CD4-positive, alpha-beta T cell treated with Interleukin-15 for 4 hours (primary cell): ENCODE data around the gene ADGRG6.

Source experiments
- DNase-seq: peaks from one replicate; pipeline ENCODE4 v3.0.0-alpha.2; 2020; ENCODE audit warnings: low spot score

ADGRG6 gene

GRCh38 chr6:142322066-142322465 lies 20.3 kb downstream of the ADGRG6 start:
- no peak for DNase-seq

GRCh38 chr6:142322504-142323198 lies 20.8 kb downstream of the ADGRG6 start:
- DNase-seq, result no peak

- DNase-seq, result no peak
Measured at GRCh38 chr6:142323377-142323776, 21.6 kb downstream of the ADGRG6 start.

GRCh38 chr6:142324111-142324510 lies 22.3 kb downstream of the ADGRG6 start:
- no peak for DNase-seq

- no peak for DNase-seq
Measured at GRCh38 chr6:142325111-142325510, 23.3 kb downstream of the ADGRG6 start.

- DNase-seq, result no peak
Measured at GRCh38 chr6:142326540-142326939, 24.7 kb downstream of the ADGRG6 start.

- no peak for DNase-seq
Measured at GRCh38 chr6:142328070-142328469, 26.3 kb downstream of the ADGRG6 start.

- no peak for DNase-seq
Measured at GRCh38 chr6:142329486-142330113, 27.8 kb downstream of the ADGRG6 start.

GRCh38 chr6:142331075-142331551 lies 29.3 kb downstream of the ADGRG6 start:
- DNase-seq, result peak; percentile 21

- DNase-seq, result no peak
Measured at GRCh38 chr6:142331601-142332000, 29.8 kb downstream of the ADGRG6 start.

GRCh38 chr6:142332393-142333098 lies 30.7 kb downstream of the ADGRG6 start:
- no peak for DNase-seq

GRCh38 chr6:142333431-142333830 lies 31.6 kb downstream of the ADGRG6 start:
- no peak for DNase-seq

GRCh38 chr6:142334294-142334693 lies 32.5 kb downstream of the ADGRG6 start:
- DNase-seq, result no peak

- no peak for DNase-seq
Measured at GRCh38 chr6:142335415-142335814, 33.6 kb downstream of the ADGRG6 start.

GRCh38 chr6:142336183-142336582 lies 34.4 kb downstream of the ADGRG6 start:
- no peak for DNase-seq

- no peak for DNase-seq
Measured at GRCh38 chr6:142336787-142337186, 35.0 kb downstream of the ADGRG6 start.

GRCh38 chr6:142339113-142339512 lies 37.3 kb downstream of the ADGRG6 start:
- no peak for DNase-seq

GRCh38 chr6:142339968-142340658 lies 38.3 kb downstream of the ADGRG6 start:
- no peak for DNase-seq

GRCh38 chr6:142341855-142342330 lies 40.1 kb downstream of the ADGRG6 start:
- DNase-seq, result no peak

GRCh38 chr6:142342986-142343385 lies 41.2 kb downstream of the ADGRG6 start:
- DNase-seq, result no peak

- no peak for DNase-seq
Measured at GRCh38 chr6:142343938-142344337, 42.1 kb downstream of the ADGRG6 start.

- no peak for DNase-seq
Measured at GRCh38 chr6:142345261-142345660, 43.5 kb downstream of the ADGRG6 start.
